K562 (cell line): Measurements from ENCODE around the gene DLGAP1. TPM values are rescaled to one million over a fixed set of nuclear protein-coding genes. Genes with fewer than 3 reads are reported as not detected.

Experiments used
- KLF13 ChIP-seq: fragments of 450-650 bp; IDR thresholded peaks from 2 replicates; pipeline ENCODE4 v1.6.1; 2016; ENCODE audit warnings: missing genetic modification characterization, low read depth, mild to moderate bottlenecking, missing compliant biosample characterization, moderate library complexity, borderline replicate concordance
- PCBP2 ChIP-seq: fragments of 200-400 bp; formaldehyde crosslinking; IDR thresholded peaks from 2 replicates; pipeline ENCODE4 v1.6.1; 2018; ENCODE audit warnings: low read length, low read depth, mild to moderate bottlenecking, moderate library complexity; ENCODE audit not compliant: poor library complexity, severe bottlenecking
- SNRNP70 ChIP-seq: fragments of 200-400 bp; formaldehyde crosslinking; optimal IDR thresholded peaks from 2 replicates; pipeline ENCODE3; 2017; ENCODE audit warnings: low read depth, low read length
- ZNF507 ChIP-seq: conservative IDR thresholded peaks from 2 replicates; pipeline ENCODE4 v1.6.1; 2017; ENCODE audit warnings: missing genetic modification characterization, missing compliant biosample characterization
- polyA plus RNA-seq, 8 experiments: library from polyadenylated mRNA; depleted of rRNA in 4 of 8; stranded (reverse) in 5 of 8; unstranded in 3 of 8; fragments of >200 nt; fragmentation: Nextera tagmentation in 2 of 8; fragmentation: Illumina TruSeq in 1 of 8; extraction: Ambion mirVana in 2 of 8; extraction: Trizol in 1 of 8; gene quantifications; 2 replicates each; pipeline versions ENCODE4 v1.2.1 to v1.2.3, GENCODE V29; 2011 to 2014; ENCODE audit warnings: inconsistent platforms in 1 of 8, missing spikeins in 1 of 8
- total RNA-seq, 7 experiments: library from RNA; depleted of rRNA in 6 of 7; stranded (reverse); fragments of >200 nt in 6 of 7; fragmentation: Illumina TruSeq in 2 of 7; extraction: Trizol in 2 of 7; gene quantifications; 2 replicates each; pipeline versions ENCODE4 v1.2.1 to v1.2.3, GENCODE V29; 2011 to 2021; ENCODE audit warnings: low replicate concordance in 1 of 7
- TF ChIP-seq, protein P1 (sequence below): fragments of 250-450 bp; sonication (Bioruptor Pico); IDR thresholded peaks from 2 replicates; pipeline ENCODE4 v1.5.0; 2021
- TF ChIP-seq, protein P2 (sequence below), 2 experiments: IDR thresholded peaks in 1 of 2; conservative IDR thresholded peaks in 1 of 2; 2 replicates each; pipeline ENCODE4 v1.6.1; 2016; ENCODE audit warnings: low read depth in 2 of 2, mild to moderate bottlenecking in 1 of 2, missing compliant biosample characterization in 1 of 2, missing genetic modification characterization in 1 of 2, moderate library complexity in 1 of 2
- TF ChIP-seq, protein P3 (sequence below): fragments of 250-450 bp; sonication (Bioruptor Pico); IDR thresholded peaks from 2 replicates; pipeline ENCODE4 v1.4.0; 2020
- TF ChIP-seq, protein P4 (sequence below): fragments of 450-650 bp; IDR thresholded peaks from 2 replicates; pipeline ENCODE4 v1.6.1; 2016; ENCODE audit warnings: low read depth
- TF ChIP-seq, protein P5 (sequence below), 2 experiments: fragments of 450-650 bp in 1 of 2; sonication (generic) in 1 of 2; formaldehyde crosslinking in 1 of 2; IDR thresholded peaks in 1 of 2; conservative IDR thresholded peaks in 1 of 2; 2 replicates each; pipeline versions ENCODE4 v1.6.1 to v1.8.1; 2016 to 2023; ENCODE audit warnings: mild to moderate bottlenecking in 2 of 2, moderate library complexity in 2 of 2, inconsistent platforms in 1 of 2, missing genetic modification reagents in 1 of 2

DLGAP1 gene
- total and polyA plus RNA-seq, 9 of the 15 experiments (the other 6 are each of a cell fraction or from before 2014, with no cell fraction given), result 0.04 to 0.22 (median 0.08) TPM

DNA sequence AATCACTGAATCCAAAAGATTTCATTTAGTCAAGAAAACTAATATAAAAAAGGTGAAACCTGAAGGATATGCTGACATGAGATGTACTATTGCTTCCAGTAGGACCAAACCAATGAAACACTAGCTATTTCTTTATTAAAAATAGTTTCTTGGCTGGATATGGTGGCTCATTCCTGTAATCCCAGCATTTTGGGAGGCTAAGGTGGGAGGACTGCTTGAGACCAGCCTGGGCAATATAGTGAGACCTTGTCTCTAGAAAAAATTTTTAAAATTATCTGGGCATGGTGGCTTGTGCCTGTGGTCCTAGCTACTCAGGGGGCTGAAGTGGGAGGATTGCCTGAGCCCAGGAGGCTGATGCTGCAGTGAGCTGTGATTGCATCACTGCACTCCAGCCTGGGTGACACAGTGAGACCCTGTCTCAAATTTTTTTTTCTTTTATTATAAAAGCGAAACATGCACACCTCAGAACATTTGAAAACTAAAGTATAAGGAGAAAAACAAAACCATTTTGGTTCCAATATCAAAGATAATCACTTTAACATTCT, 738.9 kb downstream of the DLGAP1 start (continued):
- TF ChIP-seq, protein P1, sequence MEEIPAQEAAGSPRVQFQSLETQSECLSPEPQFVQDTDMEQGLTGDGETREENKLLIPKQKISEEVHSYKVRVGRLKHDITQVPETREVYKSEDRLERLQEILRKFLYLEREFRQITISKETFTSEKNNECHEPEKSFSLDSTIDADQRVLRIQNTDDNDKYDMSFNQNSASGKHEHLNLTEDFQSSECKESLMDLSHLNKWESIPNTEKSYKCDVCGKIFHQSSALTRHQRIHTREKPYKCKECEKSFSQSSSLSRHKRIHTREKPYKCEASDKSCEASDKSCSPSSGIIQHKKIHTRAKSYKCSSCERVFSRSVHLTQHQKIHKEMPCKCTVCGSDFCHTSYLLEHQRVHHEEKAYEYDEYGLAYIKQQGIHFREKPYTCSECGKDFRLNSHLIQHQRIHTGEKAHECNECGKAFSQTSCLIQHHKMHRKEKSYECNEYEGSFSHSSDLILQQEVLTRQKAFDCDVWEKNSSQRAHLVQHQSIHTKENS (CRISPR knock-in tag), result no peak
- TF ChIP-seq ZNF507 (tag), result no peak
- TF ChIP-seq, protein P2, sequence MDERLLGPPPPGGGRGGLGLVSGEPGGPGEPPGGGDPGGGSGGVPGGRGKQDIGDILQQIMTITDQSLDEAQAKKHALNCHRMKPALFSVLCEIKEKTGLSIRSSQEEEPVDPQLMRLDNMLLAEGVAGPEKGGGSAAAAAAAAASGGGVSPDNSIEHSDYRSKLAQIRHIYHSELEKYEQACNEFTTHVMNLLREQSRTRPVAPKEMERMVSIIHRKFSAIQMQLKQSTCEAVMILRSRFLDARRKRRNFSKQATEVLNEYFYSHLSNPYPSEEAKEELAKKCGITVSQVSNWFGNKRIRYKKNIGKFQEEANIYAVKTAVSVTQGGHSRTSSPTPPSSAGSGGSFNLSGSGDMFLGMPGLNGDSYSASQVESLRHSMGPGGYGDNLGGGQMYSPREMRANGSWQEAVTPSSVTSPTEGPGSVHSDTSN (CRISPR knock-in tag; IDR thresholded peaks at IDR 0.05; ENCODE audit: low read depth), result no peak
- TF ChIP-seq, protein P2 (tag; conservative IDR thresholded peaks at IDR 0.05; ENCODE audit: low read depth), result no peak
- TF ChIP-seq, protein P3, sequence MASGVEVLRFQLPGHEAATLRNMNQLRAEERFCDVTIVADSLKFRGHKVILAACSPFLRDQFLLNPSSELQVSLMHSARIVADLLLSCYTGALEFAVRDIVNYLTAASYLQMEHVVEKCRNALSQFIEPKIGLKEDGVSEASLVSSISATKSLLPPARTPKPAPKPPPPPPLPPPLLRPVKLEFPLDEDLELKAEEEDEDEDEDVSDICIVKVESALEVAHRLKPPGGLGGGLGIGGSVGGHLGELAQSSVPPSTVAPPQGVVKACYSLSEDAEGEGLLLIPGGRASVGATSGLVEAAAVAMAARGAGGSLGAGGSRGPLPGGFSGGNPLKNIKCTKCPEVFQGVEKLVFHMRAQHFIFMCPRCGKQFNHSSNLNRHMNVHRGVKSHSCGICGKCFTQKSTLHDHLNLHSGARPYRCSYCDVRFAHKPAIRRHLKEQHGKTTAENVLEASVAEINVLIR (CRISPR knock-in tag), result no peak
- TF ChIP-seq KLF13 (tag), result no peak
- TF ChIP-seq SNRNP70, result no peak
- TF ChIP-seq, protein P4, sequence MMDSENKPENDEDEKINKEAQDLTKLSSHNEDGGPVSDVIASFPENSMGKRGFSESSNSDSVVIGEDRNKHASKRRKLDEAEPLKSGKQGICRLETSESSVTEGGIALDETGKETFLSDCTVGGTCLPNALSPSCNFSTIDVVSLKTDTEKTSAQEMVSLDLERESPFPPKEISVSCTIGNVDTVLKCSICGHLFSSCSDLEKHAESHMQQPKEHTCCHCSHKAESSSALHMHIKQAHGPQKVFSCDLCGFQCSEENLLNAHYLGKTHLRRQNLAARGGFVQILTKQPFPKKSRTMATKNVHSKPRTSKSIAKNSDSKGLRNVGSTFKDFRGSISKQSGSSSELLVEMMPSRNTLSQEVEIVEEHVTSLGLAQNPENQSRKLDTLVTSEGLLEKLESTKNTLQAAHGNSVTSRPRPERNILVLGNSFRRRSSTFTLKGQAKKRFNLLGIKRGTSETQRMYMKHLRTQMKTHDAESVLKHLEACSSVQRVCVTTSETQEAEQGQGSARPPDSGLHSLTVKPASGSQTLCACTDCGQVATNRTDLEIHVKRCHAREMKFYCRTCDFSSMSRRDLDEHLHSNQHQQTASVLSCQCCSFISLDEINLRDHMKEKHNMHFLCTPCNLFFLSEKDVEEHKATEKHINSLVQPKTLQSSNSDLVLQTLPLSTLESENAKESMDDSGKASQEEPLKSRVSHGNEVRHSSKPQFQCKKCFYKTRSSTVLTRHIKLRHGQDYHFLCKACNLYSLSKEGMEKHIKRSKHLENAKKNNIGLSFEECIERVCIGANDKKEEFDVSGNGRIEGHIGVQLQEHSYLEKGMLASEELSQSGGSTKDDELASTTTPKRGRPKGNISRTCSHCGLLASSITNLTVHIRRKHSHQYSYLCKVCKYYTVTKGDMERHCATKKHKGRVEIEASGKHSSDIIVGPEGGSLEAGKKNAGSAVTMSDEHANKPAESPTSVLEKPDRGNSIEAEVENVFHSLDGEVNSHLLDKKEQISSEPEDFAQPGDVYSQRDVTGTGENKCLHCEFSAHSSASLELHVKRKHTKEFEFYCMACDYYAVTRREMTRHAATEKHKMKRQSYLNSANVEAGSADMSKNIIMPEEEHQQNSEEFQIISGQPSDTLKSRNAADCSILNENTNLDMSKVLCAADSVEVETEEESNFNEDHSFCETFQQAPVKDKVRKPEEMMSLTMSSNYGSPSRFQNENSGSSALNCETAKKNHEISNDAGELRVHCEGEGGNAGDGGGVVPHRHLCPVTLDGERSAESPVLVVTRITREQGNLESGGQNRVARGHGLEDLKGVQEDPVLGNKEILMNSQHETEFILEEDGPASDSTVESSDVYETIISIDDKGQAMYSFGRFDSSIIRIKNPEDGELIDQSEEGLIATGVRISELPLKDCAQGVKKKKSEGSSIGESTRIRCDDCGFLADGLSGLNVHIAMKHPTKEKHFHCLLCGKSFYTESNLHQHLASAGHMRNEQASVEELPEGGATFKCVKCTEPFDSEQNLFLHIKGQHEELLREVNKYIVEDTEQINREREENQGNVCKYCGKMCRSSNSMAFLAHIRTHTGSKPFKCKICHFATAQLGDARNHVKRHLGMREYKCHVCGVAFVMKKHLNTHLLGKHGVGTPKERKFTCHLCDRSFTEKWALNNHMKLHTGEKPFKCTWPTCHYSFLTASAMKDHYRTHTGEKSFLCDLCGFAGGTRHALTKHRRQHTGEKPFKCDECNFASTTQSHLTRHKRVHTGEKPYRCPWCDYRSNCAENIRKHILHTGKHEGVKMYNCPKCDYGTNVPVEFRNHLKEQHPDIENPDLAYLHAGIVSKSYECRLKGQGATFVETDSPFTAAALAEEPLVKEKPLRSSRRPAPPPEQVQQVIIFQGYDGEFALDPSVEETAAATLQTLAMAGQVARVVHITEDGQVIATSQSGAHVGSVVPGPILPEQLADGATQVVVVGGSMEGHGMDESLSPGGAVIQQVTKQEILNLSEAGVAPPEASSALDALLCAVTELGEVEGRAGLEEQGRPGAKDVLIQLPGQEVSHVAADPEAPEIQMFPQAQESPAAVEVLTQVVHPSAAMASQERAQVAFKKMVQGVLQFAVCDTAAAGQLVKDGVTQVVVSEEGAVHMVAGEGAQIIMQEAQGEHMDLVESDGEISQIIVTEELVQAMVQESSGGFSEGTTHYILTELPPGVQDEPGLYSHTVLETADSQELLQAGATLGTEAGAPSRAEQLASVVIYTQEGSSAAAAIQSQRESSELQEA, result no peak
- TF ChIP-seq, protein P5, sequence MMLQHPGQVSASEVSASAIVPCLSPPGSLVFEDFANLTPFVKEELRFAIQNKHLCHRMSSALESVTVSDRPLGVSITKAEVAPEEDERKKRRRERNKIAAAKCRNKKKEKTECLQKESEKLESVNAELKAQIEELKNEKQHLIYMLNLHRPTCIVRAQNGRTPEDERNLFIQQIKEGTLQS (IDR thresholded peaks at IDR 0.05), result peak; percentile 87
- TF ChIP-seq, protein P5 (CRISPR knock-in tag; conservative IDR thresholded peaks at IDR 0.05), result no peak
- no peak for TF ChIP-seq PCBP2
